HepG2 (cell line): Measurements from ENCODE around the gene RPS19. TPM values are rescaled to one million over a fixed set of nuclear protein-coding genes. Genes with fewer than 3 reads are reported as not detected.

Experiments used
- ATAC-seq: fragments of 200-7000 bp; cut with Tn5 transposase; 3 replicates; pipeline ENCODE4 v1.9.1; 2020; ENCODE audit warnings: mild to moderate bottlenecking, moderate library complexity
- BruUV-seq: library from RNA; stranded (reverse); fragments of 400-500 nt; replicated peaks from 2 replicates; lab custom pipeline; 2021; lab: Mats Ljungman, UMichigan
- CTCF ChIA-PET: fragments of 300-600 bp; formaldehyde crosslinking; extraction: SDS; loops from one replicate; lab custom pipeline; 2021; ENCODE audit warnings: low total read pairs, inconsistent platforms, low intra/inter-chr PET ratio; lab: Yijun Ruan, JAX
- POLR2A ChIA-PET: fragments of 350-600 bp; sonication (Branson Sonifier 250); formaldehyde crosslinking; loops from one replicate; lab custom pipeline; 2020; ENCODE audit warnings: antibody characterized with exemption, inconsistent platforms; lab: Yijun Ruan, JAX
- DNase-seq: peaks from one replicate; pipeline ENCODE4 v3.0.0-alpha.2; 2015; ENCODE audit warnings: low spot score
- FAIRE-seq: peaks from 3 replicates; lab custom pipeline; 2011; peaks lifted over from hg19 to GRCh38; lab: Jason Lieb, UNC
- H2AFZ ChIP-seq: one replicate; pipeline ENCODE4 v1.6.1; 2011; ENCODE audit warnings: low read length, inconsistent platforms
- H3K27ac ChIP-seq: fragments of 300-600 bp; 3 replicates; pipeline ENCODE4 v1.8.0; 2011; ENCODE audit warnings: mixed run types, mild to moderate bottlenecking, mixed read lengths, low read length, inconsistent platforms; ENCODE audit not compliant: insufficient read depth; ENCODE audit errors: extremely low read length
- H3K27me3 ChIP-seq, 2 experiments: fragments of 200-600 bp in 1 of 2; 2 replicates in 1 of 2; 3 replicates in 1 of 2; pipeline versions ENCODE4 v1.6.0 to v1.8.0; 2011; ENCODE audit warnings: low read length in 2 of 2, mild to moderate bottlenecking in 2 of 2, moderate library complexity in 2 of 2, inconsistent platforms in 1 of 2; ENCODE audit not compliant: insufficient read depth in 2 of 2, control insufficient read depth in 1 of 2
- H3K36me3 ChIP-seq, 2 experiments: fragments of 200-600 bp in 1 of 2; replicated peaks in 1 of 2; 2 replicates in 1 of 2; 3 replicates in 1 of 2; pipeline versions ENCODE4 v1.5.1 to v1.8.0; 2011; ENCODE audit warnings: low read length in 2 of 2, inconsistent platforms in 1 of 2; ENCODE audit not compliant: insufficient read depth in 2 of 2, control insufficient read depth in 1 of 2
- H3K4me1 ChIP-seq: 2 replicates; pipeline ENCODE4 v1.5.1; 2012; ENCODE audit warnings: low read length, inconsistent platforms; ENCODE audit not compliant: insufficient read depth
- H3K4me2 ChIP-seq: 2 replicates; pipeline ENCODE4 v1.6.0; 2011; ENCODE audit warnings: low read depth, low read length, inconsistent platforms
- H3K4me3 ChIP-seq, 3 experiments: fragments of 200-600 bp in 1 of 3; sonication (generic), shearing (Covaris generic) in 1 of 3; replicated peaks in 1 of 3; 2 replicates each; pipeline ENCODE4 v1.5.1; 2011 to 2016; ENCODE audit warnings: low read length in 3 of 3, inconsistent platforms in 2 of 3, low read depth in 2 of 3, mild to moderate bottlenecking in 2 of 3, control low read depth in 1 of 3, mixed read lengths in 1 of 3; ENCODE audit not compliant: insufficient read depth in 1 of 3
- H3K79me2 ChIP-seq: one replicate; pipeline ENCODE4 v1.6.1; 2011; ENCODE audit warnings: low read length, inconsistent platforms; ENCODE audit not compliant: insufficient read depth
- H3K9ac ChIP-seq: 2 replicates; pipeline ENCODE4 v1.6.0; 2011; ENCODE audit warnings: mild to moderate bottlenecking, low read depth, low read length, inconsistent platforms; ENCODE audit not compliant: insufficient read depth
- H3K9me3 ChIP-seq: 2 replicates; pipeline ENCODE4 v1.5.1; 2012; ENCODE audit warnings: mild to moderate bottlenecking, low read length
- H4K20me1 ChIP-seq: 2 replicates; pipeline ENCODE4 v1.6.0; 2011; ENCODE audit warnings: inconsistent platforms, mild to moderate bottlenecking, low read length, moderate library complexity; ENCODE audit not compliant: insufficient read depth
- AKAP8 ChIP-seq: sonication (generic); formaldehyde crosslinking; IDR thresholded peaks from 2 replicates; pipeline ENCODE4 v1.5.1; 2020; ENCODE audit warnings: mild to moderate bottlenecking, missing genetic modification reagents
- KLF13 ChIP-seq: sonication (generic); formaldehyde crosslinking; IDR thresholded peaks from 2 replicates; pipeline ENCODE4 v1.4.0; 2020; ENCODE audit warnings: mild to moderate bottlenecking, missing genetic modification reagents
- NONO ChIP-seq, 2 experiments: fragments of 450-650 bp in 1 of 2; sonication (generic) in 1 of 2; formaldehyde crosslinking in 1 of 2; IDR thresholded peaks in 1 of 2; conservative IDR thresholded peaks in 1 of 2; 2 replicates each; pipeline versions ENCODE4 v1.6.1 to v1.8.0; 2017 to 2022; ENCODE audit warnings: mild to moderate bottlenecking in 1 of 2, missing genetic modification reagents in 1 of 2, moderate library complexity in 1 of 2
- ONECUT2 ChIP-seq: sonication (generic); formaldehyde crosslinking; IDR thresholded peaks from 2 replicates; pipeline ENCODE4 v1.4.0; 2020; ENCODE audit warnings: missing genetic modification reagents
- PAF1 ChIP-seq: IDR thresholded peaks from 2 replicates; pipeline ENCODE4 v1.6.1; 2016; ENCODE audit warnings: missing genetic modification reagents, missing compliant biosample characterization
- RAD21 ChIP-seq: fragments of 450-650 bp; formaldehyde crosslinking; IDR thresholded peaks from 2 replicates; pipeline ENCODE4 v1.5.0; 2020; ENCODE audit warnings: mild to moderate bottlenecking
- RBM22 ChIP-seq: fragments of 200-400 bp; formaldehyde crosslinking; optimal IDR thresholded peaks from 2 replicates; pipeline ENCODE3; 2017; ENCODE audit warnings: mild to moderate bottlenecking, low read length, moderate library complexity
- SSRP1 ChIP-seq: IDR thresholded peaks from 2 replicates; pipeline ENCODE4 v1.6.1; 2016; ENCODE audit warnings: control low read depth
- TAF15 ChIP-seq: fragments of 200-400 bp; formaldehyde crosslinking; IDR thresholded peaks from one replicate; pipeline ENCODE4 v1.6.1; 2018; ENCODE audit warnings: mild to moderate bottlenecking, low read depth, low read length; ENCODE audit not compliant: poor library complexity, severe bottlenecking
- ZBTB38 ChIP-seq: sonication (generic); formaldehyde crosslinking; IDR thresholded peaks from 2 replicates; pipeline ENCODE4 v1.5.1; 2020; ENCODE audit warnings: mild to moderate bottlenecking, missing genetic modification reagents
- ZC3H13 ChIP-seq: sonication (generic); formaldehyde crosslinking; IDR thresholded peaks from 2 replicates; pipeline ENCODE4 v1.8.1; 2023; ENCODE audit warnings: mild to moderate bottlenecking, missing genetic modification reagents, moderate library complexity
- ZNF143 ChIP-seq: sonication (generic); formaldehyde crosslinking; IDR thresholded peaks from 2 replicates; pipeline ENCODE4 v1.4.0; 2020; ENCODE audit warnings: missing genetic modification reagents
- ZNF256 ChIP-seq: sonication (generic); formaldehyde crosslinking; conservative IDR thresholded peaks from 2 replicates; pipeline ENCODE4 v1.4.0; 2020; ENCODE audit warnings: missing genetic modification reagents
- ZNF484 ChIP-seq: sonication (generic); formaldehyde crosslinking; IDR thresholded peaks from 2 replicates; pipeline ENCODE4 v1.5.1; 2020; ENCODE audit warnings: mild to moderate bottlenecking, low read depth, missing genetic modification reagents, borderline replicate concordance
- ZNF7 ChIP-seq: IDR thresholded peaks from 2 replicates; pipeline ENCODE4 v1.6.1; 2016; ENCODE audit warnings: missing biosample characterization, missing genetic modification reagents
- ZSCAN21 ChIP-seq: sonication (generic); formaldehyde crosslinking; IDR thresholded peaks from 2 replicates; pipeline ENCODE4 v1.8.0; 2022; ENCODE audit warnings: mild to moderate bottlenecking, missing genetic modification reagents, moderate library complexity, borderline replicate concordance
- WGBS: methylation state at CpG from one replicate; pipeline ENCODE4 v1.1.6; 2017; ENCODE audit warnings: low lambda C conversion rate; 5-methylcytosine and 5-hydroxymethylcytosine counted together
- in situ Hi-C: cut with HindIII; loops from 2 replicates; pipeline ENCODE4 v1.10.0; 2017; ENCODE audit warnings: low pct_unique_long_range_greater_than_20kb; ENCODE audit not compliant: extremely low pct_ligation_motif_present
- intact Hi-C: fragments of 100-400 bp; cut with micrococcal nuclease; formaldehyde crosslinking; loops from one replicate; pipeline ENCODE4 v1.10.0; 2022; ENCODE audit not compliant: unreplicated experiment
- polyA plus RNA-seq, 8 experiments: library from polyadenylated mRNA; depleted of rRNA in 3 of 8; stranded (reverse) in 7 of 8; unstranded in 1 of 8; fragments of >200 nt; fragmentation: Illumina TruSeq in 4 of 8; extraction: Trizol in 4 of 8; gene quantifications; 2 replicates each; pipeline versions ENCODE4 v1.2.1 to v1.2.3, GENCODE V29; 2011 to 2016; ENCODE audit warnings: low read depth in 4 of 8, missing spikeins in 1 of 8, mixed read lengths in 1 of 8; ENCODE audit not compliant: insufficient read depth in 1 of 8
- total RNA-seq, 5 experiments: library from RNA; depleted of rRNA; stranded (reverse); fragments of >200 nt; fragmentation: Illumina TruSeq; extraction: Trizol; gene quantifications; 2 replicates each; pipeline ENCODE4 v1.2.3, GENCODE V29; 2016; ENCODE audit warnings: low read depth in 1 of 5
- TF ChIP-seq, protein P1 (sequence below), 2 experiments: IDR thresholded peaks; 2 replicates each; pipeline ENCODE4 v1.6.1; 2011 to 2012; ENCODE audit warnings: low read length in 2 of 2, borderline replicate concordance in 1 of 2, low read depth in 1 of 2, mild to moderate bottlenecking in 1 of 2, moderate library complexity in 1 of 2
- TF ChIP-seq, protein P2 (sequence below): sonication (generic); formaldehyde crosslinking; IDR thresholded peaks from 2 replicates; pipeline ENCODE4 v1.5.0; 2020; ENCODE audit warnings: mild to moderate bottlenecking, missing genetic modification reagents

Gene RPS19
- total and polyA plus RNA-seq, 2 of the 13 experiments (the other 11 are each of a cell fraction or from before 2014, with no cell fraction given) = 1,983 to 4,758 TPM

DNA sequence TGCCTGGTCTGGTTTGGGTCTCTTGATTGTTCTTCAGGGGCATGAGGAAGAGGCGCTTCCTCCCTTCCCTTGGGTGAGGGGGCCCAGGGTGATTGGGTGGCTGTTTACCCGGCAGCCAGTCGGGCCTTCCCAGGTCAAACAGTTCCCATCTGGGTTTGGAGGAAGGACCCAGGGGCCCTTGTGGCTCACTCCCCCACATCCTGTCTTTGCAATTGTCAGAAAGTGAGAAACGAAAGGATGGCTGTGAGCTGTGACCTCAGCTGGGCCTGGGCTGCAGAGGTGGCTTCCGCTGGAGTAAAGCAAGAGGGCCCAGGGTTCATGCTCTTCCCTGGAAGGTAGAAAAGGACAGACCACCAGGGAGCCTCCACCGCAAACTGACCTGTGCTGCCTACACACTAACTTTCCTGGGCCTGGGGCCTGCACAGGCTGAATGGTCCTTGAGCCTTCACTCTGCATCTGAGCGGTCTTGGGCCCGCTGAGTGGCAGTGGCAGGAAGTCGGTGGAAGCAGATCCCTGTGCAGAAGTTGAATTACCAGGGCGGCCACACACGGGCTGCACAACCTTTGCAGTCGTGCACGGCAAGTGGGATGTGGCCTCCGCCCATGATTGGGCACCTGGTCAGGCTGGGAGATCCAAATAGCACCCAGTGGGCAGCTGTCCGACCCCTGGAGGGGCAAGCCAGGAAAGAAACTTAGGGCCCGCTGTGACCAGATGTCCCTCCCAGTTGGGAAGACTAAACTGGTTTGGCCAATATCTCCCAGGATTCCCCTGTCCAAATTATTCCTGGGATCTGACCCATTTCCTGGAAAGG, 11.7 kb downstream of the RPS19 start:
- peaks cover 60% of the 10 kb centered on the region for H4K20me1 ChIP-seq
- ATAC-seq (peak; percentile 1; the same call in 2 of the 3 replicates), FAIRE-seq (no peak), DNase-seq (no peak)
- no peak overlapping the region for H3K9ac ChIP-seq
- no peak overlapping the region for H3K4me3 ChIP-seq
- no peak overlapping the region for H3K27ac ChIP-seq
- H2AFZ ChIP-seq = no peak overlapping the region
- intact Hi-C loops = loop anchor here (2.0 kb wide), 2 partner anchors 63 to 79 kb away; no protein-coding TSS in a partner anchor
- peaks cover 41% of the 10 kb centered on the region for H3K4me1 ChIP-seq
- BruUV-seq = TSS peak; percentile 14
- in situ Hi-C loops = no loop called here
- CTCF ChIA-PET = no interaction called here
- H3K36me3 ChIP-seq = peaks cover 15 to 48% of the 10 kb centered on the region in 2 experiments
- no peaks in the 10 kb centered on the region for H3K27me3 ChIP-seq
- H3K79me2 ChIP-seq = peaks cover 7% of the 10 kb centered on the region
- WGBS = 88% methylated on average over 10 of the region's 16 CpGs
- no peaks in the 10 kb centered on the region for H3K9me3 ChIP-seq
- no peak overlapping the region for H3K4me2 ChIP-seq
- POLR2A ChIA-PET = interaction anchor here (1.5 to 6.9 kb wide), 4 partner anchors 8 to 86 kb away, joined by 4 to 72 read pairs (median 19); partner anchors contain the start of genes ARHGEF1 and RPS19
- TF ChIP-seq ZBTB38 (CRISPR knock-in tag) (peak; percentile 93), ZNF256 (CRISPR knock-in tag) (no peak), ZNF7 (CRISPR knock-in tag) (0 out of 2 replicates have a peak, but pooled peaks have one; percentile 9), NONO (IDR thresholded peaks at IDR 0.05) (no peak), NONO (CRISPR knock-in tag; conservative IDR thresholded peaks at IDR 0.05) (peak; percentile 66), RAD21 (CRISPR knock-in tag) (peak; percentile 57), ZNF143 (CRISPR knock-in tag) (no peak), ZNF484 (CRISPR knock-in tag) (no peak), SSRP1 (CRISPR knock-in tag) (peak; percentile 94), AKAP8 (CRISPR knock-in tag) (peak; percentile 95), ZC3H13 (CRISPR knock-in tag) (0 out of 2 replicates have a peak, but pooled peaks have one; percentile 56), ONECUT2 (CRISPR knock-in tag) (0 out of 2 replicates have a peak, but pooled peaks have one; percentile 41), RBM22 (peak; percentile 96), ZSCAN21 (CRISPR knock-in tag) (0 out of 2 replicates have a peak, but pooled peaks have one; percentile 30), KLF13 (no peak), TAF15 (peak; percentile 74), PAF1 (CRISPR knock-in tag) (peak; percentile 88; the same call in 1 of the 2 replicates)
- TF ChIP-seq, protein P1, sequence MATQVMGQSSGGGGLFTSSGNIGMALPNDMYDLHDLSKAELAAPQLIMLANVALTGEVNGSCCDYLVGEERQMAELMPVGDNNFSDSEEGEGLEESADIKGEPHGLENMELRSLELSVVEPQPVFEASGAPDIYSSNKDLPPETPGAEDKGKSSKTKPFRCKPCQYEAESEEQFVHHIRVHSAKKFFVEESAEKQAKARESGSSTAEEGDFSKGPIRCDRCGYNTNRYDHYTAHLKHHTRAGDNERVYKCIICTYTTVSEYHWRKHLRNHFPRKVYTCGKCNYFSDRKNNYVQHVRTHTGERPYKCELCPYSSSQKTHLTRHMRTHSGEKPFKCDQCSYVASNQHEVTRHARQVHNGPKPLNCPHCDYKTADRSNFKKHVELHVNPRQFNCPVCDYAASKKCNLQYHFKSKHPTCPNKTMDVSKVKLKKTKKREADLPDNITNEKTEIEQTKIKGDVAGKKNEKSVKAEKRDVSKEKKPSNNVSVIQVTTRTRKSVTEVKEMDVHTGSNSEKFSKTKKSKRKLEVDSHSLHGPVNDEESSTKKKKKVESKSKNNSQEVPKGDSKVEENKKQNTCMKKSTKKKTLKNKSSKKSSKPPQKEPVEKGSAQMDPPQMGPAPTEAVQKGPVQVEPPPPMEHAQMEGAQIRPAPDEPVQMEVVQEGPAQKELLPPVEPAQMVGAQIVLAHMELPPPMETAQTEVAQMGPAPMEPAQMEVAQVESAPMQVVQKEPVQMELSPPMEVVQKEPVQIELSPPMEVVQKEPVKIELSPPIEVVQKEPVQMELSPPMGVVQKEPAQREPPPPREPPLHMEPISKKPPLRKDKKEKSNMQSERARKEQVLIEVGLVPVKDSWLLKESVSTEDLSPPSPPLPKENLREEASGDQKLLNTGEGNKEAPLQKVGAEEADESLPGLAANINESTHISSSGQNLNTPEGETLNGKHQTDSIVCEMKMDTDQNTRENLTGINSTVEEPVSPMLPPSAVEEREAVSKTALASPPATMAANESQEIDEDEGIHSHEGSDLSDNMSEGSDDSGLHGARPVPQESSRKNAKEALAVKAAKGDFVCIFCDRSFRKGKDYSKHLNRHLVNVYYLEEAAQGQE (IDR thresholded peaks at IDR 0.05; ENCODE audit: borderline replicate concordance in 1 of 2, low read depth in 1 of 2, low read length in 2 of 2) = no peak
- TF ChIP-seq, protein P2, sequence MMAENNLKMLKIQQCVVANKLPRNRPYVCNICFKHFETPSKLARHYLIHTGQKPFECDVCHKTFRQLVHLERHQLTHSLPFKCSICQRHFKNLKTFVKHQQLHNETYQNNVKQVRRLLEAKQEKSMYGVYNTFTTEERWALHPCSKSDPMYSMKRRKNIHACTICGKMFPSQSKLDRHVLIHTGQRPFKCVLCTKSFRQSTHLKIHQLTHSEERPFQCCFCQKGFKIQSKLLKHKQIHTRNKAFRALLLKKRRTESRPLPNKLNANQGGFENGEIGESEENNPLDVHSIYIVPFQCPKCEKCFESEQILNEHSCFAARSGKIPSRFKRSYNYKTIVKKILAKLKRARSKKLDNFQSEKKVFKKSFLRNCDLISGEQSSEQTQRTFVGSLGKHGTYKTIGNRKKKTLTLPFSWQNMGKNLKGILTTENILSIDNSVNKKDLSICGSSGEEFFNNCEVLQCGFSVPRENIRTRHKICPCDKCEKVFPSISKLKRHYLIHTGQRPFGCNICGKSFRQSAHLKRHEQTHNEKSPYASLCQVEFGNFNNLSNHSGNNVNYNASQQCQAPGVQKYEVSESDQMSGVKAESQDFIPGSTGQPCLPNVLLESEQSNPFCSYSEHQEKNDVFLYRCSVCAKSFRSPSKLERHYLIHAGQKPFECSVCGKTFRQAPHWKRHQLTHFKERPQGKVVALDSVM (CRISPR knock-in tag) = no peak
